Activated CD4-positive, alpha-beta T cell treated with anti-CD3 and anti-CD28 coated beads, Interleukin-2, amount 50 U/mL, for 24 hours (primary cell): ENCODE results near the gene RBM10.

Source experiments
- DNase-seq, 2 donors: peaks; one replicate each; pipeline ENCODE4 v3.0.0-alpha.2; 2020; ENCODE audit warnings: low read depth in 1 of 2, low spot score in 1 of 2

The RBM10 gene

DNA sequence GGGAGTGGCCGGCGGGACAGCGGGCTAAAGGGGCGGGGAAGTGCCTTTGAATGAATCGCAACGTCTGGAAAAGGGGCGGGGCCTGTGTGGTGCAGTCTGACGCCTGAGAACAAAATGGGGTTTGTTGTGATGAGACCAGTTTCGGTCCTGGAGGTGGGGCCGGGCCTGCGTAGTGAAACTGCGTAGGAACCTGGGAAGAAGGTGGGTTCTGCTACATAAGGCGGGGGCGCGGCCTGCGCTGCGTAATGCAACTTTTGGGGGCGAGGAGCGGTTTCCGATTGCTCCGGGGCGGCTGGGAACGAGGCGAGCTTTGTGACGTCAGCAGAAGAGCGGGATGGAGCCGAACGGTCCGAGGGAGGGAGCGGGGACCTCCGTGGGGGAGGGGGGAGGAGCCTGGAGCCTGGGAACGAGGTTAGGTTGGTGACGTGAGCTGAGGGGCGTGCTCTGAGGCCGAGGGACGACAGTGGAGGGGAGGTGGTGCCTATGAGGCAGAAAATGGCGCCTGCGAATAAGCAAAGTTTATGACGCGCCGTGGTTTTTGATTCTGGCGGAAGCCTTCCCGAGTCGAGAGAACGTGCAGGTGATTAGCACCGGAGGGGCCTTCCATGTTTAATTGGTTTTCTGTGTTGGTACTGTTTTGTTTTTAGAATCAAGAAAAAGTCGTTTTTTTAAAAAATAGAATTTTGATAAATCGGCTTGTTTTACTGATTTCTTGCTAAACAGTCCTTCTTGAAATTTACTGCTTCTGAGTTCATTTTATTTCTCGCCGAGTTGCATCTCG, 88.5 kb downstream of the RBM10 start:
- peak; percentile 73 to 86 for DNase-seq

DNA sequence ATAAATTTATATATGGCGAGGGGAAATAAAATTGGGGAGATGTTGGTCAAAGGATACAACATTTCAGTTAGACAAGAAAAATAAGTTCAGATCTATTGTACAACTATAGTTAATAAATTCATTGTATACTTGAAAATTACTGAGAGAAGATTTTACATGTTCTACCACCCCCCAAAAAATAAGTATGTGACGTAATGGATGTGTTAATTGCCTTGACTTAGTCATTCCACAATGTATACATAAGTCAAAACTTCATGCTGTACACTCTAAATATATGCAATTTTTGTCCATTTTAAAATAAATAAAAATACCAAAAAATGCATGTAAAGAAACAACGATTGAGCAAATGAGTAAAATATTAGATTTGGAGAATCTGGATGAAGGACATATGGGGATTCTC, 89.6 kb downstream of the RBM10 start:
- no peak for DNase-seq

GRCh38 chrX:47235691-47236103, 90.7 kb downstream of the RBM10 start:
- no peak for DNase-seq
